HG02970 (cell line): Measurements from ENCODE around the gene FOXD4.
"Not testable (repeated sequence)": the region's sequence is repeated elsewhere in the genome, so short reads cannot be mapped to it uniquely, and the experiment has no call there.

ENCODE experiments used
- ATAC-seq: cut with Tn5 transposase; IDR thresholded peaks from one replicate; pipeline ENCODE4 v1.9.1; 2021; ENCODE audit warnings: mild to moderate bottlenecking, moderate library complexity, moderate number of reproducible peaks; ENCODE audit not compliant: unreplicated experiment, low FRiP score

Gene FOXD4

GRCh38 chr9:117995-118467 lies at the start of gene FOXD4:
Gene FOXD4 (minus strand): TSS chr9:118417. CDS start chr9:118119, 298 bp downstream.
- ATAC-seq, result not testable (repeated sequence)

GRCh38 chr9:159871-160270 lies 41.7 kb upstream of the FOXD4 start:
- not testable (repeated sequence) for ATAC-seq

GRCh38 chr9:151173-151572 lies 33.0 kb upstream of the FOXD4 start:
- ATAC-seq, result not testable (repeated sequence)

DNA sequence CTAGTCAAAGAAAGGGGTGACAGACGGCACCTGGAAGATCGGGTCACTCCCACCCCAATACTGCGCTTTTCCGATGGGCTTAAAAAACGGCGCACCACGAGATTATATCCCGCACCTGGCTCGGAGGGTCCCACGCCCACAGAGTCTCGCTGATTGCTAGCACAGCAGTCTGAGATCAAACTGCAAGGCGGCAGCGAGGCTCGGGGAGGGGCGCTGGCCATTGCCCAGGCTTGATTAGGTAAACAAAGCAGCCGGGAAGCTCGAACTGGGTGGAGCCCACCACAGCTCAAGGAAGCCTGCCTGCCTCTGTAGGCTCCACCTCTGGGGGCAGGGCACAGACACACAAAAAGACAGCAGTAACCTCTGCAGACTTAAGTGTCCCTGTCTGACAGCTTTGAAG lies 21.7 kb upstream of the FOXD4 start:
- not testable (repeated sequence) for ATAC-seq

DNA sequence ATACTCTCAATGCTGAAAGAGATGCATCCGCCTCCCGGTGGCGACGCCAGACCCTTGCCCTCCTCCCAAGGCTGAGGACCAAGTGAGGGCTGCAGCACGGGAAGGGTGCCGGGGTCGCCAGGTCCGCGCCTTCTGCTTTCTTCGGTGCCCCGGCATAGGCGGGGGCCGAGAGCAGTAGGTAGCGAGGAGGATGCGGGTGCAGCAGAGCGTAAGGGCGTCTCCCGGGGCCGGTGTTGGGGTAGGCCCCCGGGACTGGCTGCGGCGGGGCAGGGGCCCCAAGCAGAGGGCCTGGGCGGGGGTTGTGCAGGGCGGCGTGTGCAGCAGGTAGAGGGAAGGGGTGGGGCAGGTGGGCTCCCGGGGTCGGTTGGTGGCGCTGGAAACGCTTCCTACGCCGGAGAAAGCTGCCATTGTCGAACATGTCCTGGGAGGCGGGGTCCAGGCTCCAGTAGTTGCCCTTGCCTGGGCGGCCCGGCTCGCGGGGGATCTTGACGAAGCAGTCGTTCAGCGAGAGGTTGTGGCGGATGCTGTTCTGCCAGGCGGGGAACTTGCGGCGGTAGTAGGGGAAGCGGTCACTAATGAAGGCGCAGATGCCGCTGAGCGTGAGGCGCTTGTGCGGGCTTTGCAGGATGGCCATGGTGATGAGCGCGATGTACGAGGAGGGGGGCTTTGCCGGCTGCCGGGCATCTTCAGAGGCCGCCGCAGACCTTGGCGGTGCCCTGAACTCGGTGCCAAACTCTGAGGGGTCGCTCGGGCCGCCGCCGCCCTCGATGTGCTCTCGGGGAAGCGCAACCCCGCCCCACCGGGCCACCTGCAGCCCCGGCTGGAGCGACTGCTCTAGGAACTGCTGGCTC lies 848 bp downstream of the FOXD4 start:
- ATAC-seq, result not testable (repeated sequence)

DNA sequence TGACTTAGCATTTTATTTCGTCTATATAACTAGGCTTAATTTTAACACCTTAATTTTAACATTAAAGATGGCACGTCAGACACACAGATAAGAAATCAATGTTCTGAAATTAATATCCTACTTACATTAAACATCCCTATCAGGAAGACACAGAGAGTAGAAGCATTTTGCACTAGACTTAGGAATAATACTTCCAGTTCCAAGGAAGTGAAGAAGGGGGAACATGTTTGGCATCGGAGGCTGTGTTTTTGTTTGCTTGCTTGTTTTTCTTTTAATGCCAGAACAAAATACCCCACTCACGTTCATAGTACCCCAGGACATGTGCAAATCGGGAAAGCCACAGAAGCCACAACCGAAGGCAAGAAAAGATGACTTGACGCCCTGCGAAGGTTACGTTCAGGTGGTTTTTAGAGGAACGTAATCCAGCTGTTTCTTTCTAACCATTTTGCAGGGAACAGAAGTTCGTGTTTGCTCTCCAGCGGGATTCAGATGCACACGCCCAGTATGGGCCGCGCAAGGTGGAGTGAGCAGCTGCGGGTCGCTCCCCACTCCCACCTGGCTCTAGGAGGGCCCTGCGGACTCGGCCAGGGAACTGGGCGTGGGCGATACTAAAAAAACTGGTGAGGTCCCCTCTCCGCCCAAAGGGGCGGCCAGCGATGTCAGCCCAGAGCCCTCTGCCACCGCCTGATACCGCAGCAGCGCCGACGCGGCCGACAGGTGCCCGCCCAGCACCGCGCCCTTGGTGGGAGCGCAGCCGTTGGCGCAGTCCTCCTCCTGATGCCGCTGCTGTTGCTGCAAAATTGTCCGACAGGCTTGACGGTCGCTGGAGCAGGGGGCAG lies 1.8 kb downstream of the FOXD4 start:
- ATAC-seq, result not testable (repeated sequence)

- ATAC-seq, result not testable (repeated sequence)
Observed at GRCh38 chr9:115118-115451, 3.1 kb downstream of the FOXD4 start.

DNA sequence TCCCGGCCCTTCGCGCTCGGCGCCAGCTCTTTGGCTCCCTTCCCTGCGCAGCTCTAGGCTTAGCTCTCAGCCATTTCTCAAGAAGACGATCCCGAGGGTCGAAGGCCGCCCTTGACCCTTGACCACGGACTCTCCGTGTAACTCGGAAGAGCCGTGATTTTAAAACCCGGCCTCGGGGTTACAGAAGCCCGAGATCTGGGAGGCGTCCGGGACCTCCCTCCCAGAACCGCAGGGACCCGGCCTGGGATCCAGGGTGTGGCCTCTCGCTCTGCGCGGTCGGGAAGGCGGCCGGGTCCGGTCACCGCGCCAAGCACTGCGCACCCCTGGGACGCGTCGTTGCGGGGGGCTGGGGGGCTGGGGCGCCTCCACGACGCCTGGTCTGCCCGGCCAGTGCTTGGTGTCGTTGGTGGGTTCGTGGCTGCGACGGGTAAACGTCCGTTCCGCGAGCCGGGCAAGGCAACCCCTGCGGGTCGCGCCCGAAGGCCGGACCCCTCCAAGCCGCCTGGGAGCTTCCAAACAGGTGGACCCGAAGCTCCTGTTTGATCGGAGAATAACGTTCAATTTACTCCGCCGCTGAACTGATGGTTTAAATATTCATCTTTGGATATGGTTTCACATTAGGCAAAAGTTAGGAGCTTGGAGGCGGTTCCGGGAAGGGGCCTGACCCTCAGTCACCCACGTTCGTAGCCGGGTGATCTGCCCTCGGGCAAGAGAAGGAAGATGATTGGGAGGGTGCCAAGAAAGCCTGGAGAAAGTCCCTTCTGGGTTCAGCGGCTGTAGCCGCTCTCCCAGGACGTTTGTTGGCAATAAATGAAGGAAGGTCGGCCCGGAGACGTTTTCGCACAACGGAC lies 3.7 kb downstream of the FOXD4 start:
- ATAC-seq, result not testable (repeated sequence)

- ATAC-seq, result not testable (repeated sequence)
Observed at GRCh38 chr9:113468-114266, 4.5 kb downstream of the FOXD4 start.

GRCh38 chr9:112589-113467 lies 5.4 kb downstream of the FOXD4 start:
- ATAC-seq, result not testable (repeated sequence)

GRCh38 chr9:110672-111071 lies 7.5 kb downstream of the FOXD4 start:
- ATAC-seq, result not testable (repeated sequence)

GRCh38 chr9:109540-109939 lies 8.7 kb downstream of the FOXD4 start:
- ATAC-seq, result not testable (repeated sequence)

DNA sequence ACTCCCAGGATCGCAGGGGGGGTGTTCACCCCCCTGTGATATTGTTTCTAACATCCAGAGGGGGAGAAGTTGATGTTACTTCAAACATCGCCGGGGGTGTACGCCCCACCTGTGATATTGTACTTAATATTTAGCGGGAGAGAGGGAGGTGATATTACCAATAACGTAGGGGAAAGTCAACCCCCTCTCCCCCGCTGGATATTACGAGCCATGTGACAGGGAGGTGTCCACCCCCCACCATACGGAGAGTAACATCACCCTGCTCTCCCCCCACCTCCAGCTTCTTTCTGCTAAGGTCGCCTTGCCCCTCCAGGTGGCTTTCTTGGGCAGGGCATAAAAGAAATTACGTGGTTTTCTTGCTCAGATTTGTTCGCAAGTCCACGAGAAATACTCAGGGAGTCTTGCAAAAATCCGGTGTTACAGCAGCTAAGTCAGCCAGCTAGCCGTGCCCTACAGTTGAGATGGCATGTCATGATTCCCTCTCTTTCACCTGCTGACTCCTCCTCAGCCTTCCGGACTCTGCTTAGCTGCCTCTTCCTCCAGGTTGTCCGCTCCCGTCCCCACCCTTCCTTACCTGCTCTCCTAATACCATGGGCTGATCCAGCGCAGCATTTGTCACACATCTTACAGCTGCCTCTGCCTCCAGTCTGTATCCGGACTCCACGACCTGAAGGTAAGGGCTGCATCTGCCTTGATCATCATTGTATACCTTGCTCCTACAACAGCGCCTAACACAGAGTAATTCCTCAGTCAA lies 9.3 kb downstream of the FOXD4 start:
- ATAC-seq, result not testable (repeated sequence)

DNA sequence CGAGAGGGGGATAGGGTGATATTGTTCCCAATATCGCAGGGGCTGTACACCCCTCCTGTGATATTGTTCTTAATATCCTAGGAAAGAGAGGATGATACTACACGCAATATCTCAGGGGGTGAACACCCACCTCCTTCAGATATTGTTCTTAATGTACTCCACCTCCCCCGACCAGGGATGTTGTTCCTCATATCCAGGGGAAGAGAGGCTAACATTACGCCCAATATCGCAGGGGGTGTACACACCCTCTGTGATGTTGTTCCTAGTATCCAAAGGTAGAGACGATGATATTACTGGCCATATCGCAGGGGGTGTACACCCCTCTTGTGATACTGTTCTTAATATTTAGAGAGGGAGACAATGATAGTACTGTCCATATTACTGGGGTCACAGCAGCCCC lies 12.2 kb downstream of the FOXD4 start:
- not testable (repeated sequence) for ATAC-seq

- not testable (repeated sequence) for ATAC-seq
Observed at GRCh38 chr9:100430-100829, 17.8 kb downstream of the FOXD4 start.

- ATAC-seq, result not testable (repeated sequence)
Observed at GRCh38 chr9:99867-100266, 18.4 kb downstream of the FOXD4 start.

DNA sequence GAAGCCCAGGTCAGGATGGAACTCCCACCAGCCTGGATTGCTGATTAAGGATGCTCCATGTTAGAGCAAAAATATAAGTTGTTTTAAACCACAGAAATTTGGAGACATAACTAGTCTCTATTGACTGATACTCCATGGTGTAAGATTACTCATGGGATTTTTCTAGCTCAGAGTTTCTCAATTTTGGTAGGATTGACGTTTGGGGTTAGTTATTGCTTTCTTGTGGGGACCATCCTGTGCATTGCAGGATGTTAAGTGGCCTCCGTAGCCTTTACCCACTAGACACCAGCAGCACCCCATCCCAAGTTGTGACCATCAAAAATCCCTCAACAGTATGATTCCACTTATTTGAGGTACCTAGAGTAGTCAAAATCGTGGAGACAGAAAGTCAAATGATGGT lies 19.4 kb downstream of the FOXD4 start:
- not testable (repeated sequence) for ATAC-seq

GRCh38 chr9:94992-95391 lies 23.2 kb downstream of the FOXD4 start:
- not testable (repeated sequence) for ATAC-seq
